HG02943 (cell line): ENCODE results near the gene CUBN.

ENCODE experiments used
- ATAC-seq: cut with Tn5 transposase; IDR thresholded peaks from one replicate; pipeline ENCODE4 v1.9.1; 2021; ENCODE audit warnings: mild to moderate bottlenecking, low read depth, moderate library complexity; ENCODE audit not compliant: unreplicated experiment

The CUBN gene

GRCh38 chr10:17075533-17076359 is 53.9 kb downstream of the CUBN start:
- no peak for ATAC-seq

- no peak for ATAC-seq
These were observed 55.1 kb downstream of the CUBN start for GRCh38 chr10:17074541-17074847.

- ATAC-seq: no peak
These were observed 55.7 kb downstream of the CUBN start for GRCh38 chr10:17073725-17074540.

- no peak for ATAC-seq
These were observed 60.7 kb downstream of the CUBN start for GRCh38 chr10:17068953-17069352.

- ATAC-seq: no peak
These were observed 62.0 kb downstream of the CUBN start for GRCh38 chr10:17067376-17068264.

- no peak for ATAC-seq
These were observed 62.8 kb downstream of the CUBN start for GRCh38 chr10:17066807-17067206.

GRCh38 chr10:17066000-17066399 is 63.6 kb downstream of the CUBN start:
- ATAC-seq: no peak

GRCh38 chr10:17065273-17065672 is 64.3 kb downstream of the CUBN start:
- ATAC-seq: no peak

- no peak for ATAC-seq
These were observed 65.2 kb downstream of the CUBN start for GRCh38 chr10:17064435-17064834.

- no peak for ATAC-seq
These were observed 66.6 kb downstream of the CUBN start for GRCh38 chr10:17062955-17063484.

- ATAC-seq: no peak
These were observed 67.1 kb downstream of the CUBN start for GRCh38 chr10:17062493-17062892.

GRCh38 chr10:17062009-17062408 is 67.6 kb downstream of the CUBN start:
- no peak for ATAC-seq

- no peak for ATAC-seq
These were observed 68.2 kb downstream of the CUBN start for GRCh38 chr10:17061418-17061817.

GRCh38 chr10:17060289-17060688 is 69.3 kb downstream of the CUBN start:
- no peak for ATAC-seq

- no peak for ATAC-seq
These were observed 70.4 kb downstream of the CUBN start for GRCh38 chr10:17059197-17059688.

- ATAC-seq: no peak
These were observed 71.5 kb downstream of the CUBN start for GRCh38 chr10:17058093-17058492.

- ATAC-seq: no peak
These were observed 72.7 kb downstream of the CUBN start for GRCh38 chr10:17056781-17057428.

- no peak for ATAC-seq
These were observed 76.1 kb downstream of the CUBN start for GRCh38 chr10:17053513-17053912.

- ATAC-seq: no peak
These were observed 76.5 kb downstream of the CUBN start for GRCh38 chr10:17053061-17053460.

- no peak for ATAC-seq
These were observed 77.8 kb downstream of the CUBN start for GRCh38 chr10:17051851-17052250.
